Endothelial cell of umbilical vein (primary cell): ENCODE results near the gene CNTN5.

Experiments
- EZH2 ChIP-seq: IDR thresholded peaks from 2 replicates; pipeline ENCODE4 v1.6.1; 2012; ENCODE audit warnings: borderline replicate concordance, low read depth, mild to moderate bottlenecking, moderate library complexity, low read length, inconsistent platforms; ENCODE audit not compliant: severe bottlenecking
- MAX ChIP-seq: IDR thresholded peaks from 2 replicates; pipeline ENCODE4 v1.6.1; 2011; ENCODE audit not compliant: insufficient read depth, insufficient read length
- MYC ChIP-seq: IDR thresholded peaks from one replicate; pipeline ENCODE4 v1.6.1; 2011; ENCODE audit warnings: mild to moderate bottlenecking, low read depth, low read length
- POLR2A ChIP-seq: IDR thresholded peaks from 2 replicates; pipeline ENCODE4 v1.6.1; 2012; ENCODE audit warnings: low read depth, mild to moderate bottlenecking, control low read depth, low read length
- TF ChIP-seq, protein P1 (sequence below), 2 donors: IDR thresholded peaks; 1 replicate in 1 of 2; 2 replicates in 1 of 2; pipeline ENCODE4 v1.5.1; 2011; ENCODE audit warnings: low read length in 2 of 2, mild to moderate bottlenecking in 2 of 2, moderate library complexity in 2 of 2, control low read depth in 1 of 2, inconsistent platforms in 1 of 2, low read depth in 1 of 2; ENCODE audit not compliant: insufficient read depth in 1 of 2; ENCODE audit errors: extremely low read depth in 1 of 2

- TF ChIP-seq EZH2 (no peak), POLR2A (no peak), MAX (no peak), MYC (no peak)
- TF ChIP-seq, protein P1, sequence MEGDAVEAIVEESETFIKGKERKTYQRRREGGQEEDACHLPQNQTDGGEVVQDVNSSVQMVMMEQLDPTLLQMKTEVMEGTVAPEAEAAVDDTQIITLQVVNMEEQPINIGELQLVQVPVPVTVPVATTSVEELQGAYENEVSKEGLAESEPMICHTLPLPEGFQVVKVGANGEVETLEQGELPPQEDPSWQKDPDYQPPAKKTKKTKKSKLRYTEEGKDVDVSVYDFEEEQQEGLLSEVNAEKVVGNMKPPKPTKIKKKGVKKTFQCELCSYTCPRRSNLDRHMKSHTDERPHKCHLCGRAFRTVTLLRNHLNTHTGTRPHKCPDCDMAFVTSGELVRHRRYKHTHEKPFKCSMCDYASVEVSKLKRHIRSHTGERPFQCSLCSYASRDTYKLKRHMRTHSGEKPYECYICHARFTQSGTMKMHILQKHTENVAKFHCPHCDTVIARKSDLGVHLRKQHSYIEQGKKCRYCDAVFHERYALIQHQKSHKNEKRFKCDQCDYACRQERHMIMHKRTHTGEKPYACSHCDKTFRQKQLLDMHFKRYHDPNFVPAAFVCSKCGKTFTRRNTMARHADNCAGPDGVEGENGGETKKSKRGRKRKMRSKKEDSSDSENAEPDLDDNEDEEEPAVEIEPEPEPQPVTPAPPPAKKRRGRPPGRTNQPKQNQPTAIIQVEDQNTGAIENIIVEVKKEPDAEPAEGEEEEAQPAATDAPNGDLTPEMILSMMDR (IDR thresholded peaks at IDR 0.05; ENCODE audit: extremely low read depth in 1 of 2, insufficient read depth in 1 of 2, low read depth in 1 of 2, low read length in 2 of 2), result no peak
These were observed 370.5 kb downstream of the CNTN5 start for GRCh38 chr11:99391245-99391644.
